ENCODE measurements around the gene ZNF346.

DNA sequence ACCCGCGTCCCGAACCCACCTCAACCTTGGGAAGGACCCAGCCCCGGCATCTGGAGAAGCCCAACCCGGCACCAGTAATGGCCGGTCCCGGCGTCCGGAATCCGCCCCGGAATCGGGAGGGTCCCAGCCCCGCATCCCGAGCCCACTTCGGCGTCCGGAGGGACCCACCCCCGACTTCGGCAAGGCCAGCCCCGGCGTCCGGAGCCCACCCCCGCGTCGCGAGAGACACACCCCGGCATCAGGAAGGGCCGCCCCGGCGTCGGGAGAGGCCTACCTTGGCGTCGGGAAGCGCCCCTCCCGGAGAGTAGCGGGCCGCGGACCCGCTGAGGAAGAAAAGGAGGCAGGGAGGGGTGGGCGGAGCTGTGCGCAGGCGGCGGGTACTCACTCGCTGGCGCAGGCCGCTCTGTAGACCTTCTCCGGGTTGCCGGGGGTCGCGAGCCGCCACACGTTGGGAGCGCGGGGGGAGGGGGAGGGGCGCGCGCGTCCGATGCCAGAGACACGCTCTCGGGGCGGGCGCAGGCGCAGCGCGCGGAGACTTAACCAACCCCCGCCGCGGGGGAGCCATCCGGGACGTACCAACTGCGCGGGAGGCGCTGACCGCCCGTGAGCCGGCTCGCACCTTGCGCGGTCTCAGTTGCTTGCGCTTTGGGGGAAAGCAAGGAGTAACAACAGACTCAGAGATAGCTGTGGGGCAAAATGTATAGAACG, 16.1 kb upstream of the ZNF346 start, which contains the start of gene UIMC1:
- TF ChIP-seq, protein P1, sequence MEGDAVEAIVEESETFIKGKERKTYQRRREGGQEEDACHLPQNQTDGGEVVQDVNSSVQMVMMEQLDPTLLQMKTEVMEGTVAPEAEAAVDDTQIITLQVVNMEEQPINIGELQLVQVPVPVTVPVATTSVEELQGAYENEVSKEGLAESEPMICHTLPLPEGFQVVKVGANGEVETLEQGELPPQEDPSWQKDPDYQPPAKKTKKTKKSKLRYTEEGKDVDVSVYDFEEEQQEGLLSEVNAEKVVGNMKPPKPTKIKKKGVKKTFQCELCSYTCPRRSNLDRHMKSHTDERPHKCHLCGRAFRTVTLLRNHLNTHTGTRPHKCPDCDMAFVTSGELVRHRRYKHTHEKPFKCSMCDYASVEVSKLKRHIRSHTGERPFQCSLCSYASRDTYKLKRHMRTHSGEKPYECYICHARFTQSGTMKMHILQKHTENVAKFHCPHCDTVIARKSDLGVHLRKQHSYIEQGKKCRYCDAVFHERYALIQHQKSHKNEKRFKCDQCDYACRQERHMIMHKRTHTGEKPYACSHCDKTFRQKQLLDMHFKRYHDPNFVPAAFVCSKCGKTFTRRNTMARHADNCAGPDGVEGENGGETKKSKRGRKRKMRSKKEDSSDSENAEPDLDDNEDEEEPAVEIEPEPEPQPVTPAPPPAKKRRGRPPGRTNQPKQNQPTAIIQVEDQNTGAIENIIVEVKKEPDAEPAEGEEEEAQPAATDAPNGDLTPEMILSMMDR (IDR thresholded peaks at IDR 0.05) = no peak
- 0 out of 2 replicates have a peak, but pooled peaks have one; percentile 28 for TF ChIP-seq ZFX (IDR thresholded peaks at IDR 0.05; ENCODE audit: borderline replicate concordance)
